GM23338 (cell line): ENCODE data around the gene CEP85. TPM values are rescaled to one million over a fixed set of nuclear protein-coding genes. Genes with fewer than 3 reads are reported as not detected.

ENCODE experiments used
- ATAC-seq: fragments of 200-7000 bp; cut with Tn5 transposase; 3 replicates; pipeline ENCODE4 v1.9.1; 2020
- DNase-seq: peaks from one replicate; pipeline ENCODE4 v3.0.0-alpha.2; 2015; ENCODE audit warnings: low spot score
- H2AFZ ChIP-seq: fragments of 200-600 bp; sonication (generic); 2 replicates; pipeline ENCODE4 v1.8.0; 2016; ENCODE audit warnings: antibody characterized with exemption, mild to moderate bottlenecking, moderate library complexity
- H3F3A ChIP-seq: fragments of 200-600 bp; sonication (generic); replicated peaks from 2 replicates; pipeline ENCODE4 v1.8.0; 2017; ENCODE audit warnings: antibody characterized with exemption, mixed run types, low read depth
- H3K27ac ChIP-seq: fragments of 200-600 bp; sonication (generic); 2 replicates; pipeline ENCODE4 v1.6.1; 2016; ENCODE audit warnings: low read depth
- H3K27me3 ChIP-seq: fragments of 200-600 bp; sonication (generic); 2 replicates; pipeline ENCODE4 v1.8.0; 2016; ENCODE audit warnings: mild to moderate bottlenecking, mixed run types, moderate library complexity; ENCODE audit not compliant: insufficient read depth
- H3K36me3 ChIP-seq: fragments of 200-600 bp; sonication (generic); 2 replicates; pipeline ENCODE4 v1.8.0; 2016; ENCODE audit warnings: mild to moderate bottlenecking; ENCODE audit not compliant: insufficient read depth
- H3K4me1 ChIP-seq: fragments of 200-600 bp; sonication (generic); 2 replicates; pipeline ENCODE4 v1.8.0; 2016; ENCODE audit warnings: mild to moderate bottlenecking, moderate library complexity; ENCODE audit not compliant: insufficient read depth
- H3K4me2 ChIP-seq: fragments of 200-600 bp; sonication (generic); 2 replicates; pipeline ENCODE4 v1.7.1; 2017; ENCODE audit warnings: mixed run types
- H3K4me3 ChIP-seq: fragments of 200-600 bp; sonication (generic); 2 replicates; pipeline ENCODE4 v1.6.1; 2016; ENCODE audit warnings: mixed run types
- H3K79me2 ChIP-seq: fragments of 200-600 bp; sonication (generic); replicated peaks from 2 replicates; pipeline ENCODE4 v1.8.0; 2017; ENCODE audit warnings: mild to moderate bottlenecking; ENCODE audit not compliant: insufficient read depth
- H3K9me2 ChIP-seq: fragments of 200-600 bp; sonication (generic); 2 replicates; pipeline ENCODE4 v1.8.0; 2017; ENCODE audit not compliant: insufficient read depth
- H4K20me1 ChIP-seq: fragments of 200-600 bp; sonication (generic); replicated peaks from 2 replicates; pipeline ENCODE4 v1.8.0; 2017; ENCODE audit warnings: mild to moderate bottlenecking; ENCODE audit not compliant: insufficient read depth
- H3K27ac Mint-ChIP-seq: 2 replicates; pipeline ENCODE4 v1.8.0; 2020; ENCODE audit warnings: inconsistent platforms, mild to moderate bottlenecking, moderate library complexity, mixed read lengths
- H3K27me3 Mint-ChIP-seq: 3 replicates; pipeline ENCODE4 v1.8.0; 2022; ENCODE audit warnings: low read depth, mild to moderate bottlenecking, moderate library complexity, mixed read lengths, inconsistent platforms; ENCODE audit not compliant: insufficient read depth, poor library complexity
- H3K36me3 Mint-ChIP-seq: 3 replicates; pipeline ENCODE4 v1.8.0; 2021; ENCODE audit warnings: low read depth, mild to moderate bottlenecking, inconsistent platforms, moderate library complexity, mixed read lengths
- H3K4me1 Mint-ChIP-seq: 3 replicates; pipeline ENCODE4 v1.8.0; 2020; ENCODE audit warnings: mild to moderate bottlenecking, inconsistent platforms, mixed read lengths
- H3K4me3 Mint-ChIP-seq: 3 replicates; pipeline ENCODE4 v1.8.0; 2021; ENCODE audit warnings: moderate library complexity, mild to moderate bottlenecking, inconsistent platforms, mixed read lengths
- H3K9me3 Mint-ChIP-seq: 3 replicates; pipeline ENCODE4 v1.8.0; 2020; ENCODE audit warnings: moderate library complexity, mild to moderate bottlenecking, inconsistent platforms, mixed read lengths
- CREB1 ChIP-seq: fragments of 250-450 bp; sonication (Bioruptor Pico); IDR thresholded peaks from 2 replicates; pipeline ENCODE4 v1.5.0; 2020; ENCODE audit warnings: low read depth, mild to moderate bottlenecking, moderate library complexity
- EZH2 ChIP-seq: fragments of 200-600 bp; sonication (generic); IDR thresholded peaks from one replicate; pipeline ENCODE4 v1.8.0; 2017; ENCODE audit warnings: antibody characterized with exemption, mild to moderate bottlenecking, low read depth; ENCODE audit not compliant: unreplicated experiment
- EZH2phosphoT487 ChIP-seq: fragments of 200-600 bp; sonication (generic); IDR thresholded peaks from one replicate; pipeline ENCODE4 v1.8.1; 2018; ENCODE audit warnings: antibody characterized with exemption; ENCODE audit not compliant: unreplicated experiment
- JUNB ChIP-seq: IDR thresholded peaks from one replicate; pipeline ENCODE4 v1.6.1; 2016; ENCODE audit warnings: antibody characterized with exemption; ENCODE audit not compliant: unreplicated experiment
- NANOG ChIP-seq: IDR thresholded peaks from 2 replicates; pipeline ENCODE4 v1.6.1; 2016; ENCODE audit warnings: antibody characterized with exemption, borderline replicate concordance
- POLR2AphosphoS5 ChIP-seq: IDR thresholded peaks from 2 replicates; pipeline ENCODE4 v1.6.1; 2016; ENCODE audit warnings: antibody characterized with exemption, low read depth
- STAT1 ChIP-seq: IDR thresholded peaks from one replicate; pipeline ENCODE4 v1.6.1; 2016; ENCODE audit warnings: antibody characterized with exemption; ENCODE audit not compliant: unreplicated experiment
- ZNF114 ChIP-seq: fragments of 250-450 bp; sonication (Bioruptor Pico); IDR thresholded peaks from 2 replicates; pipeline ENCODE4 v1.5.0; 2020; ENCODE audit warnings: mild to moderate bottlenecking, moderate library complexity
- ZNF331 ChIP-seq: fragments of 250-450 bp; sonication (Bioruptor Pico); IDR thresholded peaks from 2 replicates; pipeline ENCODE4 v1.5.0; 2020; ENCODE audit warnings: low read depth, mild to moderate bottlenecking, moderate library complexity
- polyA plus RNA-seq: library from polyadenylated mRNA; unstranded; fragments of >200 nt; fragmentation: Nextera tagmentation; extraction: Ambion mirVana; gene quantifications from 2 replicates; pipeline ENCODE4 v1.2.1, GENCODE V29; 2016
- total RNA-seq: library from RNA; depleted of rRNA; stranded (reverse); fragments of >200 nt; shearing (Covaris generic); gene quantifications from 2 replicates; pipeline ENCODE4 v1.2.3, GENCODE V29; 2014
- TF ChIP-seq, protein P1 (sequence below): IDR thresholded peaks from one replicate; pipeline ENCODE4 v1.6.1; 2018; ENCODE audit warnings: antibody characterized with exemption; ENCODE audit not compliant: unreplicated experiment
- TF ChIP-seq, protein P2 (sequence below): fragments of 250-450 bp; sonication (Bioruptor Pico); IDR thresholded peaks from 2 replicates; pipeline ENCODE4 v1.5.0; 2020; ENCODE audit warnings: mild to moderate bottlenecking, moderate library complexity
- TF ChIP-seq, protein P3 (sequence below): IDR thresholded peaks from 2 replicates; pipeline ENCODE4 v1.6.1; 2016; ENCODE audit warnings: antibody characterized with exemption

The CEP85 gene
- total and polyA plus RNA-seq, 2 experiments from 2014 or later = 12.8 to 36.8 TPM

DNA sequence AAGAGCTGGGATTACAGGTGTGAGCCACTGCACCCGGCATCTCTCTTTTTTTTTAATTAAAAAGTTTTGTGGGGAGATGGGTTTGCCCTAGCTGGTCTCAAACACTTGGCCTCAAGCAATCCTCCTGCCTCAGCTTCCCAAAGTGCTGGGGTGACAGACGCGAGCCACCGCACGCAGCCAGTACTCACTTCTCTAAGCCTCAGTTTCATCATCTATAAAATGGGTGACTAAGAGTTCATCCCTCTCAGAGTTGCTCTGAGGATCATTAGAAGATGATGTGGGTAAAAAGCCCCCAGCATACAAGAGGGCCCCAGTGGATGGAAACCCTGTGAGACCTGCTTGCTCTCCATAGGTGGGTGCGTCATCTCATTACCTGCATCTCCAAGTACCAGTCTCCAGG is 46.1 kb upstream of the CEP85 start:
- ATAC-seq (no peak), DNase-seq (no peak)
- Histone ChIP-seq H3K4me2 (no peak overlapping the region), H3F3A (0 out of 2 replicates have a peak, but pooled peaks cover 4% of the 10 kb centered on the region), H3K79me2 (no peaks in the 10 kb centered on the region), H3K9me2 (no peaks in the 10 kb centered on the region), H3K27ac (no peak overlapping the region), H3K36me3 (no peaks in the 10 kb centered on the region), H2AFZ (no peak overlapping the region), H3K27me3 (no peaks in the 10 kb centered on the region), H4K20me1 (no peaks in the 10 kb centered on the region), H3K4me1 (no peaks in the 10 kb centered on the region), H3K4me3 (no peak overlapping the region)
- H3K4me1 Mint-ChIP-seq = peaks cover 17% of the 10 kb centered on the region
- H3K27me3 Mint-ChIP-seq = peaks cover 13% of the 10 kb centered on the region
- no peak overlapping the region for H3K4me3 Mint-ChIP-seq
- no peak overlapping the region for H3K27ac Mint-ChIP-seq
- no peak for TF ChIP-seq POLR2AphosphoS5
- no peak for TF ChIP-seq STAT1
- TF ChIP-seq, protein P1, sequence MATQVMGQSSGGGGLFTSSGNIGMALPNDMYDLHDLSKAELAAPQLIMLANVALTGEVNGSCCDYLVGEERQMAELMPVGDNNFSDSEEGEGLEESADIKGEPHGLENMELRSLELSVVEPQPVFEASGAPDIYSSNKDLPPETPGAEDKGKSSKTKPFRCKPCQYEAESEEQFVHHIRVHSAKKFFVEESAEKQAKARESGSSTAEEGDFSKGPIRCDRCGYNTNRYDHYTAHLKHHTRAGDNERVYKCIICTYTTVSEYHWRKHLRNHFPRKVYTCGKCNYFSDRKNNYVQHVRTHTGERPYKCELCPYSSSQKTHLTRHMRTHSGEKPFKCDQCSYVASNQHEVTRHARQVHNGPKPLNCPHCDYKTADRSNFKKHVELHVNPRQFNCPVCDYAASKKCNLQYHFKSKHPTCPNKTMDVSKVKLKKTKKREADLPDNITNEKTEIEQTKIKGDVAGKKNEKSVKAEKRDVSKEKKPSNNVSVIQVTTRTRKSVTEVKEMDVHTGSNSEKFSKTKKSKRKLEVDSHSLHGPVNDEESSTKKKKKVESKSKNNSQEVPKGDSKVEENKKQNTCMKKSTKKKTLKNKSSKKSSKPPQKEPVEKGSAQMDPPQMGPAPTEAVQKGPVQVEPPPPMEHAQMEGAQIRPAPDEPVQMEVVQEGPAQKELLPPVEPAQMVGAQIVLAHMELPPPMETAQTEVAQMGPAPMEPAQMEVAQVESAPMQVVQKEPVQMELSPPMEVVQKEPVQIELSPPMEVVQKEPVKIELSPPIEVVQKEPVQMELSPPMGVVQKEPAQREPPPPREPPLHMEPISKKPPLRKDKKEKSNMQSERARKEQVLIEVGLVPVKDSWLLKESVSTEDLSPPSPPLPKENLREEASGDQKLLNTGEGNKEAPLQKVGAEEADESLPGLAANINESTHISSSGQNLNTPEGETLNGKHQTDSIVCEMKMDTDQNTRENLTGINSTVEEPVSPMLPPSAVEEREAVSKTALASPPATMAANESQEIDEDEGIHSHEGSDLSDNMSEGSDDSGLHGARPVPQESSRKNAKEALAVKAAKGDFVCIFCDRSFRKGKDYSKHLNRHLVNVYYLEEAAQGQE = no peak
- TF ChIP-seq, protein P2, sequence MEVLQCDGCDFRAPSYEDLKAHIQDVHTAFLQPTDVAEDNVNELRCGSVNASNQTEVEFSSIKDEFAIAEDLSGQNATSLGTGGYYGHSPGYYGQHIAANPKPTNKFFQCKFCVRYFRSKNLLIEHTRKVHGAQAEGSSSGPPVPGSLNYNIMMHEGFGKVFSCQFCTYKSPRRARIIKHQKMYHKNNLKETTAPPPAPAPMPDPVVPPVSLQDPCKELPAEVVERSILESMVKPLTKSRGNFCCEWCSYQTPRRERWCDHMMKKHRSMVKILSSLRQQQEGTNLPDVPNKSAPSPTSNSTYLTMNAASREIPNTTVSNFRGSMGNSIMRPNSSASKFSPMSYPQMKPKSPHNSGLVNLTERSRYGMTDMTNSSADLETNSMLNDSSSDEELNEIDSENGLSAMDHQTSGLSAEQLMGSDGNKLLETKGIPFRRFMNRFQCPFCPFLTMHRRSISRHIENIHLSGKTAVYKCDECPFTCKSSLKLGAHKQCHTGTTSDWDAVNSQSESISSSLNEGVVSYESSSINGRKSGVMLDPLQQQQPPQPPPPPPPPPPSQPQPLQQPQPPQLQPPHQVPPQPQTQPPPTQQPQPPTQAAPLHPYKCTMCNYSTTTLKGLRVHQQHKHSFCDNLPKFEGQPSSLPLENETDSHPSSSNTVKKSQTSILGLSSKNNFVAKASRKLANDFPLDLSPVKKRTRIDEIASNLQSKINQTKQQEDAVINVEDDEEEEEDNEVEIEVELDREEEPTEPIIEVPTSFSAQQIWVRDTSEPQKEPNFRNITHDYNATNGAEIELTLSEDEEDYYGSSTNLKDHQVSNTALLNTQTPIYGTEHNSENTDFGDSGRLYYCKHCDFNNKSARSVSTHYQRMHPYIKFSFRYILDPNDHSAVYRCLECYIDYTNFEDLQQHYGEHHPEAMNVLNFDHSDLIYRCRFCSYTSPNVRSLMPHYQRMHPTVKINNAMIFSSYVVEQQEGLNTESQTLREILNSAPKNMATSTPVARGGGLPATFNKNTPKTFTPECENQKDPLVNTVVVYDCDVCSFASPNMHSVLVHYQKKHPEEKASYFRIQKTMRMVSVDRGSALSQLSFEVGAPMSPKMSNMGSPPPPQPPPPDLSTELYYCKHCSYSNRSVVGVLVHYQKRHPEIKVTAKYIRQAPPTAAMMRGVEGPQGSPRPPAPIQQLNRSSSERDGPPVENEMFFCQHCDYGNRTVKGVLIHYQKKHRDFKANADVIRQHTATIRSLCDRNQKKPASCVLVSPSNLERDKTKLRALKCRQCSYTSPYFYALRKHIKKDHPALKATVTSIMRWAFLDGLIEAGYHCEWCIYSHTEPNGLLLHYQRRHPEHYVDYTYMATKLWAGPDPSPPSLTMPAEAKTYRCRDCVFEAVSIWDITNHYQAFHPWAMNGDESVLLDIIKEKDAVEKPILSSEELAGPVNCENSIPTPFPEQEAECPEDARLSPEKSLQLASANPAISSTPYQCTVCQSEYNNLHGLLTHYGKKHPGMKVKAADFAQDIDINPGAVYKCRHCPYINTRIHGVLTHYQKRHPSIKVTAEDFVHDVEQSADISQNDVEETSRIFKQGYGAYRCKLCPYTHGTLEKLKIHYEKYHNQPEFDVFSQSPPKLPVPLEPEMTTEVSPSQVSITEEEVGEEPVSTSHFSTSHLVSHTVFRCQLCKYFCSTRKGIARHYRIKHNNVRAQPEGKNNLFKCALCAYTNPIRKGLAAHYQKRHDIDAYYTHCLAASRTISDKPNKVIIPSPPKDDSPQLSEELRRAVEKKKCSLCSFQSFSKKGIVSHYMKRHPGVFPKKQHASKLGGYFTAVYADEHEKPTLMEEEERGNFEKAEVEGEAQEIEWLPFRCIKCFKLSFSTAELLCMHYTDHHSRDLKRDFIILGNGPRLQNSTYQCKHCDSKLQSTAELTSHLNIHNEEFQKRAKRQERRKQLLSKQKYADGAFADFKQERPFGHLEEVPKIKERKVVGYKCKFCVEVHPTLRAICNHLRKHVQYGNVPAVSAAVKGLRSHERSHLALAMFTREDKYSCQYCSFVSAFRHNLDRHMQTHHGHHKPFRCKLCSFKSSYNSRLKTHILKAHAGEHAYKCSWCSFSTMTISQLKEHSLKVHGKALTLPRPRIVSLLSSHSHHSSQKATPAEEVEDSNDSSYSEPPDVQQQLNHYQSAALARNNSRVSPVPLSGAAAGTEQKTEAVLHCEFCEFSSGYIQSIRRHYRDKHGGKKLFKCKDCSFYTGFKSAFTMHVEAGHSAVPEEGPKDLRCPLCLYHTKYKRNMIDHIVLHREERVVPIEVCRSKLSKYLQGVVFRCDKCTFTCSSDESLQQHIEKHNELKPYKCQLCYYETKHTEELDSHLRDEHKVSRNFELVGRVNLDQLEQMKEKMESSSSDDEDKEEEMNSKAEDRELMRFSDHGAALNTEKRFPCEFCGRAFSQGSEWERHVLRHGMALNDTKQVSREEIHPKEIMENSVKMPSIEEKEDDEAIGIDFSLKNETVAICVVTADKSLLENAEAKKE (CRISPR knock-in tag) = no peak
- TF ChIP-seq ZNF114 (CRISPR knock-in tag) = no peak
- TF ChIP-seq ZNF331 = no peak
- no peak for TF ChIP-seq EZH2phosphoT487
- TF ChIP-seq JUNB = no peak
- TF ChIP-seq CREB1 (CRISPR knock-in tag) = no peak
- no peak for TF ChIP-seq EZH2
- no peak for TF ChIP-seq NANOG
- TF ChIP-seq, protein P3, sequence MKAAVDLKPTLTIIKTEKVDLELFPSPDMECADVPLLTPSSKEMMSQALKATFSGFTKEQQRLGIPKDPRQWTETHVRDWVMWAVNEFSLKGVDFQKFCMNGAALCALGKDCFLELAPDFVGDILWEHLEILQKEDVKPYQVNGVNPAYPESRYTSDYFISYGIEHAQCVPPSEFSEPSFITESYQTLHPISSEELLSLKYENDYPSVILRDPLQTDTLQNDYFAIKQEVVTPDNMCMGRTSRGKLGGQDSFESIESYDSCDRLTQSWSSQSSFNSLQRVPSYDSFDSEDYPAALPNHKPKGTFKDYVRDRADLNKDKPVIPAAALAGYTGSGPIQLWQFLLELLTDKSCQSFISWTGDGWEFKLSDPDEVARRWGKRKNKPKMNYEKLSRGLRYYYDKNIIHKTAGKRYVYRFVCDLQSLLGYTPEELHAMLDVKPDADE = no peak
- H3K9me3 Mint-ChIP-seq = no peaks in the 10 kb centered on the region; the same call in 2 of the 3 replicates
- peaks cover 9% of the 10 kb centered on the region; the same call in 2 of the 3 replicates for H3K36me3 Mint-ChIP-seq
